PC-9 (cell line): ENCODE data around the gene TPRG1. TPM values are rescaled to one million over a fixed set of nuclear protein-coding genes. Genes with fewer than 3 reads are reported as not detected.

ENCODE experiments used
- BruUV-seq: library from RNA; stranded (reverse); fragments of 400-500 nt; replicated peaks from 2 replicates; lab custom pipeline; 2021; lab: Mats Ljungman, UMichigan
- CTCF ChIA-PET: fragments of 300-600 bp; sonication (Branson Sonifier 250); formaldehyde crosslinking; loops from one replicate; lab custom pipeline; 2022; ENCODE audit warnings: antibody characterized with exemption; lab: Charles Lee
- POLR2A ChIA-PET: fragments of 300-600 bp; sonication (Branson Sonifier 250); formaldehyde crosslinking; loops from one replicate; lab custom pipeline; 2022; ENCODE audit warnings: antibody characterized with exemption; ENCODE audit not compliant: unreplicated experiment; lab: Charles Lee
- DNase-seq, 2 experiments: peaks; one replicate each; pipeline versions ENCODE4 v3.0.0 to v3.0.0-alpha.2; 2015 to 2022; ENCODE audit warnings: mixed read lengths in 1 of 2
- H2AFZ ChIP-seq: fragments of 200-600 bp; sonication (generic); 2 replicates; pipeline ENCODE4 v1.8.1; 2017; ENCODE audit warnings: antibody characterized with exemption
- H3F3A ChIP-seq: fragments of 200-600 bp; sonication (generic); 2 replicates; pipeline ENCODE4 v1.8.1; 2017; ENCODE audit warnings: antibody characterized with exemption, mild to moderate bottlenecking, low read depth; ENCODE audit not compliant: insufficient read depth
- H3K27ac ChIP-seq: fragments of 200-600 bp; sonication (generic); 2 replicates; pipeline ENCODE4 v1.6.1; 2016; ENCODE audit warnings: mixed run types
- H3K27me3 ChIP-seq: fragments of 200-600 bp; sonication (generic); 2 replicates; pipeline ENCODE4 v1.6.1; 2016; ENCODE audit warnings: low read depth, mixed run types; ENCODE audit not compliant: insufficient read depth
- H3K36me3 ChIP-seq: fragments of 200-600 bp; sonication (generic); 2 replicates; pipeline ENCODE4 v1.6.1; 2016; ENCODE audit warnings: low read depth, mixed run types
- H3K4me1 ChIP-seq: fragments of 200-600 bp; sonication (generic); replicated peaks from 2 replicates; pipeline ENCODE4 v1.6.1; 2016; ENCODE audit warnings: mixed run types; ENCODE audit not compliant: insufficient read depth
- H3K4me2 ChIP-seq: fragments of 200-600 bp; sonication (generic); 2 replicates; pipeline ENCODE4 v1.6.1; 2017; ENCODE audit warnings: mixed run types
- H3K4me3 ChIP-seq: fragments of 200-600 bp; sonication (generic); 2 replicates; pipeline ENCODE4 v1.6.1; 2016; ENCODE audit warnings: mixed run types
- H3K79me2 ChIP-seq: fragments of 200-600 bp; sonication (generic); 2 replicates; pipeline ENCODE4 v1.6.1; 2017; ENCODE audit warnings: low read depth, mixed run types
- H3K9me2 ChIP-seq: fragments of 200-600 bp; sonication (generic); 2 replicates; pipeline ENCODE4 v1.8.1; 2017; ENCODE audit warnings: mild to moderate bottlenecking; ENCODE audit not compliant: insufficient read depth
- H3K9me3 ChIP-seq: fragments of 200-600 bp; sonication (generic); 2 replicates; pipeline ENCODE4 v1.8.1; 2016; ENCODE audit warnings: low read depth; ENCODE audit not compliant: insufficient read depth
- H4K20me1 ChIP-seq: fragments of 200-600 bp; sonication (generic); 2 replicates; pipeline ENCODE4 v1.8.1; 2017; ENCODE audit not compliant: insufficient read depth
- CTCF ChIP-seq: fragments of 200-600 bp; sonication (generic); conservative IDR thresholded peaks from 2 replicates; pipeline ENCODE4 v1.6.1; 2017; ENCODE audit warnings: mixed run types, antibody characterized with exemption, mild to moderate bottlenecking, moderate library complexity
- EZH2 ChIP-seq: fragments of 200-600 bp; sonication (generic); IDR thresholded peaks from 2 replicates; pipeline ENCODE4 v1.8.0; 2017; ENCODE audit warnings: antibody characterized with exemption, low read depth
- intact Hi-C: fragments of 100-400 bp; cut with micrococcal nuclease; formaldehyde crosslinking; loops from one replicate; pipeline ENCODE4 v1.10.0; 2022; ENCODE audit not compliant: unreplicated experiment
- total RNA-seq: library from RNA; stranded (reverse); gene quantifications from 2 replicates; pipeline ENCODE4 v1.2.3, GENCODE V29; 2021

TPRG1 gene
- total RNA-seq, 1 experiment from 2014 or later = 1.9 TPM

GRCh38 chr3:189139611-189139940, 32.2 kb upstream of the TPRG1 start:
- Histone ChIP-seq H3K4me3 (no peak overlapping the region), H3K9me2 (no peaks in the 10 kb centered on the region), H3K36me3 (no peaks in the 10 kb centered on the region), H3F3A (no peaks in the 10 kb centered on the region), H3K9me3 (no peaks in the 10 kb centered on the region), H2AFZ (no peak overlapping the region), H4K20me1 (no peaks in the 10 kb centered on the region), H3K27me3 (no peaks in the 10 kb centered on the region), H3K79me2 (no peaks in the 10 kb centered on the region), H3K27ac (no peak overlapping the region), H3K4me1 (peaks cover 4% of the 10 kb centered on the region), H3K4me2 (no peak overlapping the region)
- no peak for TF ChIP-seq CTCF
- no peak for TF ChIP-seq EZH2
- CTCF ChIA-PET = interaction anchor here (0.7 kb wide), 1 partner anchor 8 kb away, joined by 6 read pairs; no protein-coding TSS in a partner anchor
- no peak for DNase-seq
- intact Hi-C loops = no loop called here
- no TSS peak for BruUV-seq
- POLR2A ChIA-PET = interaction anchor here (0.6 kb wide), 1 partner anchor 93 kb away, joined by 8 read pairs; no protein-coding TSS in a partner anchor

GRCh38 chr3:189142527-189142926, 29.2 kb upstream of the TPRG1 start:
- Histone ChIP-seq H3K4me3 (no peak overlapping the region), H3K36me3 (no peaks in the 10 kb centered on the region), H3K27me3 (no peaks in the 10 kb centered on the region), H3K4me2 (no peak overlapping the region), H3K27ac (no peak overlapping the region), H2AFZ (no peak overlapping the region), H3K9me2 (no peaks in the 10 kb centered on the region), H3F3A (no peaks in the 10 kb centered on the region), H3K4me1 (peaks cover 7% of the 10 kb centered on the region), H4K20me1 (no peaks in the 10 kb centered on the region), H3K9me3 (no peaks in the 10 kb centered on the region), H3K79me2 (no peaks in the 10 kb centered on the region)
- no peak for DNase-seq
- TF ChIP-seq EZH2 = no peak
- no peak for TF ChIP-seq CTCF
- no TSS peak for BruUV-seq
- intact Hi-C loops = loop anchor here (10.0 kb wide), 2 partner anchors 468 to 988 kb away; partner anchors contain the start of gene LPP
- POLR2A ChIA-PET = no interaction called here
- CTCF ChIA-PET = interaction anchor here (0.6 kb wide), 1 partner anchor 190 kb away, joined by 5 read pairs; no protein-coding TSS in a partner anchor

GRCh38 chr3:189143321-189143720, 28.4 kb upstream of the TPRG1 start:
- no peak for TF ChIP-seq CTCF
- no peak for TF ChIP-seq EZH2
- POLR2A ChIA-PET = no interaction called here
- CTCF ChIA-PET = no interaction called here
- no peaks in the 10 kb centered on the region for H3F3A ChIP-seq
- no peak overlapping the region for H3K4me2 ChIP-seq
- H3K36me3 ChIP-seq = no peaks in the 10 kb centered on the region
- intact Hi-C loops = loop anchor here (10.0 kb wide), 2 partner anchors 469 to 989 kb away; partner anchors contain the start of gene LPP
- no peak overlapping the region for H3K27ac ChIP-seq
- no peaks in the 10 kb centered on the region for H3K27me3 ChIP-seq
- no peak overlapping the region for H2AFZ ChIP-seq
- H3K4me1 ChIP-seq = peaks cover 7% of the 10 kb centered on the region
- H3K79me2 ChIP-seq = no peaks in the 10 kb centered on the region
- H3K9me2 ChIP-seq = no peaks in the 10 kb centered on the region
- H3K4me3 ChIP-seq = no peak overlapping the region
- H4K20me1 ChIP-seq = no peaks in the 10 kb centered on the region
- no peaks in the 10 kb centered on the region for H3K9me3 ChIP-seq
- no peak for DNase-seq
- no TSS peak for BruUV-seq
